ENCODE measurements around the gene FYCO1.

DNA sequence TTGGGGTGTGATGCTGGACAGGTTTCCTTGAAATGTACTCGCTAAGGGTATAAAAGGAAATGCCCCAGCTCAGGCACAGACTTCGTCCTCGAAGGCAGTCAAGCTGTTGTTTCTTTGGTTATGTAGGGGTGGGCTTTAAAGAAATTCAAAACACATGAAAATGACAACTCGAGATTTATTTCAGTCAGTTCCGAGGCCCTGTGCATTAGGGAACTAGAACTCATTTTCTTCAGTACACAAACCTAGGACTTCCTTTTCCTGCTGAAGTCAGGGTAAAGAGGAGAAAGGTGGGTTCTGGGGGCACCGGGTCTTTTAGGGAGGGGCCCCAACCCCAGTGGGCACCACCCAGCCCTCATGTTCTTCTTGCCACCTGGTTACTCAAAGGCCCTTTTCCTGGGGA is 101.6 kb downstream of the FYCO1 start:
- TF ChIP-seq, protein P1, sequence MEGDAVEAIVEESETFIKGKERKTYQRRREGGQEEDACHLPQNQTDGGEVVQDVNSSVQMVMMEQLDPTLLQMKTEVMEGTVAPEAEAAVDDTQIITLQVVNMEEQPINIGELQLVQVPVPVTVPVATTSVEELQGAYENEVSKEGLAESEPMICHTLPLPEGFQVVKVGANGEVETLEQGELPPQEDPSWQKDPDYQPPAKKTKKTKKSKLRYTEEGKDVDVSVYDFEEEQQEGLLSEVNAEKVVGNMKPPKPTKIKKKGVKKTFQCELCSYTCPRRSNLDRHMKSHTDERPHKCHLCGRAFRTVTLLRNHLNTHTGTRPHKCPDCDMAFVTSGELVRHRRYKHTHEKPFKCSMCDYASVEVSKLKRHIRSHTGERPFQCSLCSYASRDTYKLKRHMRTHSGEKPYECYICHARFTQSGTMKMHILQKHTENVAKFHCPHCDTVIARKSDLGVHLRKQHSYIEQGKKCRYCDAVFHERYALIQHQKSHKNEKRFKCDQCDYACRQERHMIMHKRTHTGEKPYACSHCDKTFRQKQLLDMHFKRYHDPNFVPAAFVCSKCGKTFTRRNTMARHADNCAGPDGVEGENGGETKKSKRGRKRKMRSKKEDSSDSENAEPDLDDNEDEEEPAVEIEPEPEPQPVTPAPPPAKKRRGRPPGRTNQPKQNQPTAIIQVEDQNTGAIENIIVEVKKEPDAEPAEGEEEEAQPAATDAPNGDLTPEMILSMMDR (conservative IDR thresholded peaks at IDR 0.05; ENCODE audit: low read length), result no peak
- TF ChIP-seq EZH2phosphoT487 (IDR thresholded peaks at IDR 0.05; ENCODE audit: borderline replicate concordance), result no peak
